NCI-H1694 (cell line): Measurements from ENCODE around the gene KMT5B.
A peak's percentile ranks its signal among the peaks of the same experiment; 100 is the strongest.
"Not testable (repeated sequence)": the region's sequence is repeated elsewhere in the genome, so short reads cannot be mapped to it uniquely, and the experiment has no call there.

ENCODE experiments used
- DNase-seq: peaks from one replicate; lab custom pipeline; 2025; lab: John Stamatoyannopoulos, UW

The KMT5B gene

DNA sequence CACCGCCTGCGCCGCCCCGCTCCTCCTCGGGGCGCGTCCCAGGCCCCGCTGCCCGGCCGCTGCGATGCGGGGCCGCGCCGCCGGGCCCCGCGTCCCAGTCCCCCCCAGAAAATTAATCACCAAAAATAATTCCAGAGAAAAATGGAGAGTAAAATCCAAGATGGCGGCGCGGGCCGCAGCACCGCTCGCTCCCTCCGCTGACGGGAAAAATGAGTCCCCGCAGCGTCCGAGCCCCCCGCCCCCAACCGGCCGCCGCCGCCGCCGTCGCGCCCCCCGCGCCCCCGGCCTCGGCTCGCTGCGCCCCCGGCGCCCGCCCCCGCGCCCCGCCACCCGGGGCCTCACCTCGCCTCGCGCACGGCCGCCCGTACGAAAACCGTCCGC is at the start of gene KMT5B:
TSS of gene KMT5B (minus strand) at position 162 of the 381 bp plus-strand sequence. CDS start 23,220 bp downstream, outside the sequence.
- no peak for DNase-seq

GRCh38 chr11:68262544-68262827 is 49.4 kb upstream of the KMT5B start:
- no peak for DNase-seq

- DNase-seq: no peak
Observed at GRCh38 chr11:68261749-68262543, 48.9 kb upstream of the KMT5B start.

GRCh38 chr11:68261006-68261405 is 47.9 kb upstream of the KMT5B start:
- no peak for DNase-seq

DNA sequence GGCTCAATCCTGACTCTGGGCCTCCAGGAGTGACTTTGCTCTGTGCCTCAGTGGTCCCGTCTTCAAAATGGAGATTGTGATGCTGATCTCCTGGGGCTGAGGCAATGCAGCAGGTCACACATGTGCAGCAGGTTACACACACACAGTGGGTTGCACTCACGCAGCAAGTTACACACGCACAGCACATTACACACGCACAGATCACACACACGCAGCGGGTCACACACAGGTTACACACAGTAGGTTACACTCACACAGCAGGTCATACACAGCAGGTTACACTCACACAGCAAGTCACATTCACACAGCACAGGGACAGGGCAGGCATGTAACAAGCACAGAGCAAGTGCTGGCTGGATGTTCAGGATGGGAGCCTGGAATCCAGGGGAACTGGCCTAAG is 47.4 kb upstream of the KMT5B start:
- no peak for DNase-seq

- no peak for DNase-seq
Observed at GRCh38 chr11:68259122-68259959, 46.2 kb upstream of the KMT5B start.

DNA sequence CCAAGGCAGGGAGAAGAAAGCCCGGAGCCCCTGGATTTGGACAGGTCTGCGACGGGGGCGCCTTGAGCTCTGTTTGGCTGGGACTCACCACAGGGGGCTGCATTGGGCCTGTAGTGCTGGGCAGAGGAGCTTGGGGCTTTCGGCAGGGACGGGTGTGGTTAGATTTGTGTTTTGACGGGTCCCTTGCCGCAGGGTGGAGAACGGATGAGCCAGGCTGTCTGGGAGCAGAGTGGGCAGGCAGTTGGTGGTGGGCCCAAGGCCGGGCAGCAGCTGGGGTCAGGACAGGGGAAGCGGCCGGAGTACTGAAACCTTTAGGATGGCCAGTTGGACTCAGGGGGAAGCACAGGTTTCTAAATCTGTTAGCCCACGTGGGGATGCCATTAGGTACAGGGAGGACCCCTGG is 45.3 kb upstream of the KMT5B start:
- no peak for DNase-seq

DNA sequence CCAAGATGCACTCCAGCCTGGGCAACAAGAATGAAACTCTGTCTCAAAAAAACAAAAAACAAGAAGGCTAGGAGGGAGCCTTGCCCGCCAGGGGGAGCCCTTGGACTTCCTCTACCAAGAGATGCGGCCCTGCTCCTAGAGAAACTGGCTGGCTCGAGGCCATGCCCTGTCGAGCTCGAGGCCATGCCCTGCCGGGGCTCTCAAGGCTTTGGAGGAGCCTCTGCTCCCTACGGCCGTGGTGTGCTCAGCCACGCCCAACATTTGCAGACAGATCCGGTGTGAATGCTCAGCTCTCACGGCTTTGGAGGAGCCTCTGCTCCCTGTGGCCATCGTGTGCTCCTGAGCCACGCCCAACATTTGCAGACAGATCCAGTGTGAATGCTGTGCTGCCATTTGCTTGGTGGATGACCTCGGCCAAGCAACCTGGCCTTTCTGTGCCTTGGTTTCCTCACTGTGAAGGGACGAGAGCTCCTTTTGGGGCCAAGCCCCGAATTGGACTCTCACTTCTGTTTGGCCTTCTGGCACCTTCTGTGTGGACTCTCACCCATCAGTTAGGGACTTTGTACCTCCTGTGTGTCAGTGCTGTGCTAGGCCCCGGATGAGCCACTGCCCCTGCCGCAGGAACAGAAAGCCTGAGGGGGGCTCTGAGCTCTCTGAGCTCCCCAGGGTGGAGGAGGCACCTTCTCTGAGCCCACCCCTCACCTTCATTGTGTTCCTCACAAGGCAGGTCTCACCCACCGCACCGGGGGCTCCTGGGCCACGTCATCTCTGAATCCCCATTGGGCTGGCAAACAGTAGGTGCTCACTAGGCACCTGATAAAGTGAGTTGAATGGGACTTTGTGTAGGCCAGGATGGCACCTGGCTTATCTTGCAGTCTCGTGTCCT is 44.6 kb upstream of the KMT5B start:
- DNase-seq: peak; percentile 92

DNA sequence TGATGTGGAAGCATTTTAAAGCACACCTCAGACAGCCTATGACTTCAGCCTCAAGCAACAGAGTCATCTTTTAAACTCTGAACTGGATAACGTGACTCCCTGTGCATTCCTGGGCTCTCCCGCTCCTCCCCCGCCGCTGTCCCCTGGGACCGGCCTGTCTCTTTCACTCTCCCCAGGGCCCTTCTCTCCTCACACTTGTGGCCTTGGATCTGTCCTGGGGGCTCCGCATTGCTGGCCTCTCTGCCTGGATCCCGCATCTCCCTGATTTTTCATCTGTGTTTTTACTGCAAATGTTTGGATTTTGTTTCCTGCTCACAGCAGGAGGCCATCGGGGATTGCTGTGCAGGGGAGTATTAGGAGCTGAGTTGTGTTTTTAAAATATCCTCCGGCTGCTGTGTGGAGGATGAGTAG is 43.2 kb upstream of the KMT5B start:
- no peak for DNase-seq

- no peak for DNase-seq
Observed at GRCh38 chr11:68255526-68255925, 42.4 kb upstream of the KMT5B start.

- DNase-seq: no peak
Observed at GRCh38 chr11:68254421-68254820, 41.3 kb upstream of the KMT5B start.

DNA sequence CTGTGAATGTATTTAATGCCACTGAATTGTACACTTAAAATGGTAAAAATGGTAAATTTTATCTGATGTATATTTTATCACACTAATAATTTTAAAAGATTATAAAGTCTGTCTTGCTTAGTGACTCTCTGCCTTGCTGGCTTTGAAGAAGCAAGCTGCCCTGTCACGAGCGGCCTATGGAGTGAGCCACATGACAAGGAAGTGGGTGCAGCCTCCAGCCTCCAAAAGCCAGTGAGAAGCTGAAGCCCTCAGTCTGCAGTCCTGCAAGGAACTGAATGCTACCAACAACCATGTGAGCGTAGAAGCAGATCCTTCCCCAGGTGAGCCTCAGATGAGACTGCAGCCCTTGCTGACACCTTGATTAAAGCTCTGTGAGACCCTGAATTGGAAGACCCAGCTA is 38.7 kb upstream of the KMT5B start:
- no peak for DNase-seq

DNA sequence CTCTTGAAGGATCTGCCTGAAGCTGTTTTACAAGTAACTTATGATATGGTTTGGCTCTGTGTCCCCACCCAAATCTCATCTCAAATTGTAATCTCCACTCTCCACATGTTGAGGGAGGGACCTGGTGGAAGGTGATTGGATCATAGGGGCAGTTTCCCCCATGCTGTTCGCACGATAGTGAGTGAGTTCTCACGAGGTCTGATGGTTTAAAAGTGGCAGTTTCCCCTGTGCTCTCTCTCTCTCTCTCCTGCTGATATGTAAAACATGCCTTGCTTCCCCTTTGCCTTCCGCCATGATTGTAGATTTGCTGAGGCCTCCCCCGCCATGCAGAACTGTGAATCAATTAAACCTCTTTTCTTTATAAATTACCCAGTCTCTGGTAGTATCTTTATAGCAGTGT is 31.8 kb upstream of the KMT5B start:
- DNase-seq: not testable (repeated sequence)

GRCh38 chr11:68243847-68244246 is 30.8 kb upstream of the KMT5B start:
- DNase-seq: not testable (repeated sequence)

- DNase-seq: no peak
Observed at GRCh38 chr11:68242616-68243015, 29.5 kb upstream of the KMT5B start.

- no peak for DNase-seq
Observed at GRCh38 chr11:68231621-68232020, 18.5 kb upstream of the KMT5B start.

- DNase-seq: no peak
Observed at GRCh38 chr11:68229601-68230000, 16.5 kb upstream of the KMT5B start.

DNA sequence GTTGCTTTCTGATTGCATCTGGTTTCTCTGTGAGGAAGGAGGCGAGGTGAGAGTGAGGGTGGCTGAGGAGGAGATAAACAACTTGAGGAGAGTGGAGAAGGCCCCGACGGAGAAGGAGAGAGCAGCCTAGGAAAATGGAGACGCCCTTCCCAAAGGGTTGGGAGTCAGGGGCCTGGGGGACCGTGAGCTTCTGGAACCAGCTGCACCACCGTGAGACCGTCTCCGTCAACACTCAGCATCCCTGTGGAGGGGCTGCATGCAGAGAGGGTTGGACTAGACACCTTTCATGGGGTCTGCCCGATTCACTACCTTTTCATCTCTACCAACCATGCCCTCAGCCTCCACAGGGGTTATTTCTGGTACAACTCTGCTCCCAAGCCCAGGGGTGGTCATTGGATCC is 13.3 kb upstream of the KMT5B start:
- no peak for DNase-seq

DNA sequence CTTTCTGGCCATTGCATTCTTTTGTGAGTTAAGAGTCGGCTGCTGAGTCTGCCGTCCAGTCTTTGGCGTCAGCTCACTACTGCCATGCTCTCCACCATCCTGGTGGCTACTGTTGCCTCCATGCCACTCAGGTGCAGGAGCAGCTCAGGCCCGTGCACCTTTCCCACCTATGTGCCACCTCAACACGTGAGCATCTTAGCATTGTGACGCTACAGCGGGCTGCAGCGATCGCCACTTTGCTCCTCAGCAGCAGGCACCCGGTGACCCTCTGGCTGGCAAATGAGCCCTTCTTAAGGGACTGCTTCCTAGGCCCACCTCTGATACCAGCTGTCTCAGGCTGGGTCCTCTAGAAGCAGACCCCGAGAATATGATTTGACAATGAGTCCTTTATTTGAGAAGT is 11.5 kb upstream of the KMT5B start:
- no peak for DNase-seq

GRCh38 chr11:68223275-68223674 is 10.2 kb upstream of the KMT5B start:
- no peak for DNase-seq

DNA sequence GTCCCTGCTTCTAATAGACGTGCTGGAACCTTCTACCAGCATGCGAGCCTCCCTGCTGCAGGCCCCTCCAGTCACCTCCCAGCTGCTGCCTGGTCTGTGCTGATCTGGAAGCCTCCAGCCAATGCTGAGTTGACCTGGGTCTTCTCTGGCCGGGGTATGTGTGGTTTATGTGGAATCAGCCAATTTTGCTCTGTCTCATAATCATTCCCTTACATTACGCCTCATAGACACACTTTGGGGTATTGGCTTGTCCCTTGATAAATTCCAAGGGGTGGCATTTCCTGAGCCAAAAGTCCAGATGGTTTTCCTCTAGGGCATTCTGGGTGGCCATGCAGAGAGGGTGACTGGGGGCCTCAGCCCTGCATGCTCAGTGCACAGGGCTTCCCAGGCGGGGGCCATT is 8.3 kb upstream of the KMT5B start:
- DNase-seq: no peak

GRCh38 chr11:68216171-68216938 is 3.3 kb upstream of the KMT5B start:
- no peak for DNase-seq
